ENCODE data around the gene RPS25. TPM values are rescaled to one million over a fixed set of nuclear protein-coding genes. Genes with fewer than 3 reads are reported as not detected.
A peak's percentile ranks its signal among the peaks of the same experiment; 100 is the strongest.

RPS25 gene
- total and polyA plus RNA-seq, 9 of the 15 experiments (the other 6 are each of a cell fraction or from before 2014, with no cell fraction given), result 1,553 to 5,486 (median 2,471) TPM

DNA sequence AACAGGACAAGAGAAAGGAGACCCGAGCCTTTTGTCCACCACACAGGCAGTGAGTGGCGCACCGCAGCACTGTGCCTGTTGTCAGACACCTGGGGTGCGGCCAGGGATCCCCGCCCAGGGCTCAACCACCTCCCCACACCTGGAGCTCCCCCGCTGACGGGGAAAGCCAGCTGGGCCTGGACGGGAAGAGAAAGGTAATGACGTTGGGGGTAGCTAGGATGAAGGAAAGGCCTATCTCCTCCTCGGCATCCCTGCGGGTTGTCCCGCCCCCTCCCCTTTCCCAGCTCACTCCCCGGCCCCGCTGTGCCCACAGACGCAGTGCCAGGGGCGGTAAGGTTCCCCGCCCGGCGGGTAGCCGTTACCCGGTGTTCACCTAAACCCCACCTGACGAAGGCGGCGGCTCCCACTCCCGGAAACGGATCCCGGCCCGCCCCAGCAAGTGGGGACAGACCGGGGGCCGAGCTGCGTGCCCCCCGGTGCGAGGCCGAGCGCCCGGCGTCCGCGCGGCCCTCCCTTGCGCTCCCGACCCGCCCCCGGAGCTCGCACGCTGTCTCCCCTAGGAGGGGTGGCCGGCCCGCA, 38.4 kb upstream of the RPS25 start (continued):
- TF ChIP-seq, protein P1, sequence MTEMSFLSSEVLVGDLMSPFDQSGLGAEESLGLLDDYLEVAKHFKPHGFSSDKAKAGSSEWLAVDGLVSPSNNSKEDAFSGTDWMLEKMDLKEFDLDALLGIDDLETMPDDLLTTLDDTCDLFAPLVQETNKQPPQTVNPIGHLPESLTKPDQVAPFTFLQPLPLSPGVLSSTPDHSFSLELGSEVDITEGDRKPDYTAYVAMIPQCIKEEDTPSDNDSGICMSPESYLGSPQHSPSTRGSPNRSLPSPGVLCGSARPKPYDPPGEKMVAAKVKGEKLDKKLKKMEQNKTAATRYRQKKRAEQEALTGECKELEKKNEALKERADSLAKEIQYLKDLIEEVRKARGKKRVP (CRISPR knock-in tag; IDR thresholded peaks at IDR 0.05), result no peak
- TF ChIP-seq, protein P2, sequence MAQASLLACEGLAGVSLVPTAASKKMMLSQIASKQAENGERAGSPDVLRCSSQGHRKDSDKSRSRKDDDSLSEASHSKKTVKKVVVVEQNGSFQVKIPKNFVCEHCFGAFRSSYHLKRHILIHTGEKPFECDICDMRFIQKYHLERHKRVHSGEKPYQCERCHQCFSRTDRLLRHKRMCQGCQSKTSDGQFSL (CRISPR knock-in tag; IDR thresholded peaks at IDR 0.05), result no peak; the same call in 1 of the 2 replicates
- TF ChIP-seq, protein P2 (tag; IDR thresholded peaks at IDR 0.05), result no peak
- no peak for TF ChIP-seq IFI16 (CRISPR knock-in tag; IDR thresholded peaks at IDR 0.05)
- TF ChIP-seq RUNX1 (IDR thresholded peaks at IDR 0.05; ENCODE audit: low read depth), result no peak
- TF ChIP-seq, protein P3, sequence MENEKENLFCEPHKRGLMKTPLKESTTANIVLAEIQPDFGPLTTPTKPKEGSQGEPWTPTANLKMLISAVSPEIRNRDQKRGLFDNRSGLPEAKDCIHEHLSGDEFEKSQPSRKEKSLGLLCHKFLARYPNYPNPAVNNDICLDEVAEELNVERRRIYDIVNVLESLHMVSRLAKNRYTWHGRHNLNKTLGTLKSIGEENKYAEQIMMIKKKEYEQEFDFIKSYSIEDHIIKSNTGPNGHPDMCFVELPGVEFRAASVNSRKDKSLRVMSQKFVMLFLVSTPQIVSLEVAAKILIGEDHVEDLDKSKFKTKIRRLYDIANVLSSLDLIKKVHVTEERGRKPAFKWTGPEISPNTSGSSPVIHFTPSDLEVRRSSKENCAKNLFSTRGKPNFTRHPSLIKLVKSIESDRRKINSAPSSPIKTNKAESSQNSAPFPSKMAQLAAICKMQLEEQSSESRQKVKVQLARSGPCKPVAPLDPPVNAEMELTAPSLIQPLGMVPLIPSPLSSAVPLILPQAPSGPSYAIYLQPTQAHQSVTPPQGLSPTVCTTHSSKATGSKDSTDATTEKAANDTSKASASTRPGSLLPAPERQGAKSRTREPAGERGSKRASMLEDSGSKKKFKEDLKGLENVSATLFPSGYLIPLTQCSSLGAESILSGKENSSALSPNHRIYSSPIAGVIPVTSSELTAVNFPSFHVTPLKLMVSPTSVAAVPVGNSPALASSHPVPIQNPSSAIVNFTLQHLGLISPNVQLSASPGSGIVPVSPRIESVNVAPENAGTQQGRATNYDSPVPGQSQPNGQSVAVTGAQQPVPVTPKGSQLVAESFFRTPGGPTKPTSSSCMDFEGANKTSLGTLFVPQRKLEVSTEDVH (IDR thresholded peaks at IDR 0.05; ENCODE audit: low read depth, partially characterized antibody), result no peak
- TF ChIP-seq, protein P4, sequence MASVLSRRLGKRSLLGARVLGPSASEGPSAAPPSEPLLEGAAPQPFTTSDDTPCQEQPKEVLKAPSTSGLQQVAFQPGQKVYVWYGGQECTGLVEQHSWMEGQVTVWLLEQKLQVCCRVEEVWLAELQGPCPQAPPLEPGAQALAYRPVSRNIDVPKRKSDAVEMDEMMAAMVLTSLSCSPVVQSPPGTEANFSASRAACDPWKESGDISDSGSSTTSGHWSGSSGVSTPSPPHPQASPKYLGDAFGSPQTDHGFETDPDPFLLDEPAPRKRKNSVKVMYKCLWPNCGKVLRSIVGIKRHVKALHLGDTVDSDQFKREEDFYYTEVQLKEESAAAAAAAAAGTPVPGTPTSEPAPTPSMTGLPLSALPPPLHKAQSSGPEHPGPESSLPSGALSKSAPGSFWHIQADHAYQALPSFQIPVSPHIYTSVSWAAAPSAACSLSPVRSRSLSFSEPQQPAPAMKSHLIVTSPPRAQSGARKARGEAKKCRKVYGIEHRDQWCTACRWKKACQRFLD (CRISPR knock-in tag; IDR thresholded peaks at IDR 0.05), result no peak
- TF ChIP-seq GABPB2 (CRISPR knock-in tag; conservative IDR thresholded peaks at IDR 0.05), result 0 out of 2 replicates have a peak, but pooled peaks have one; percentile 21
- peak; percentile 66 for TF ChIP-seq PRPF4 (IDR thresholded peaks at IDR 0.05; ENCODE audit: insufficient read depth, low read depth, low read length, poor library complexity, severe bottlenecking)
- TF ChIP-seq TCF3 (CRISPR knock-in tag; IDR thresholded peaks at IDR 0.05), result no peak
- TF ChIP-seq, protein P5, sequence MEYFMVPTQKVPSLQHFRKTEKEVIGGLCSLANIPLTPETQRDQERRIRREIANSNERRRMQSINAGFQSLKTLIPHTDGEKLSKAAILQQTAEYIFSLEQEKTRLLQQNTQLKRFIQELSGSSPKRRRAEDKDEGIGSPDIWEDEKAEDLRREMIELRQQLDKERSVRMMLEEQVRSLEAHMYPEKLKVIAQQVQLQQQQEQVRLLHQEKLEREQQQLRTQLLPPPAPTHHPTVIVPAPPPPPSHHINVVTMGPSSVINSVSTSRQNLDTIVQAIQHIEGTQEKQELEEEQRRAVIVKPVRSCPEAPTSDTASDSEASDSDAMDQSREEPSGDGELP (CRISPR knock-in tag; IDR thresholded peaks at IDR 0.05; ENCODE audit: borderline replicate concordance), result peak; percentile 54
- TF ChIP-seq, protein P6, sequence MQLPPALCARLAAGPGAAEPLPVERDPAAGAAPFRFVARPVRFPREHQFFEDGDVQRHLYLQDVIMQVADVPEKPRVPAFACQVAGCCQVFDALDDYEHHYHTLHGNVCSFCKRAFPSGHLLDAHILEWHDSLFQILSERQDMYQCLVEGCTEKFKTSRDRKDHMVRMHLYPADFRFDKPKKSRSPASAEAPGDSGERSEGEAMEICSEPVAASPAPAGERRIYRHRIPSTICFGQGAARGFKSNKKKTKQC (CRISPR knock-in tag; IDR thresholded peaks at IDR 0.05), result peak; percentile 87
- peak; percentile 26; the same call in 1 of the 2 replicates for TF ChIP-seq NFRKB (IDR thresholded peaks at IDR 0.05; ENCODE audit: low read depth)
- no peak for TF ChIP-seq RBM34 (IDR thresholded peaks at IDR 0.05; ENCODE audit: borderline replicate concordance, insufficient read depth, low read length)
- TF ChIP-seq ZEB2 (IDR thresholded peaks at IDR 0.05), result 0 out of 2 replicates have a peak, but pooled peaks have one; percentile 23
- TF ChIP-seq ZNF79 (CRISPR knock-in tag; IDR thresholded peaks at IDR 0.05; ENCODE audit: low read depth), result no peak
- TF ChIP-seq ZFP30 (CRISPR knock-in tag; IDR thresholded peaks at IDR 0.05; ENCODE audit: borderline replicate concordance), result no peak
- peak; percentile 98; the same call in 1 of the 2 replicates for TF ChIP-seq RBM14 (IDR thresholded peaks at IDR 0.05; ENCODE audit: borderline replicate concordance, insufficient read depth, low read depth, low read length)
- no peak for TF ChIP-seq TAF9B (IDR thresholded peaks at IDR 0.05; ENCODE audit: partially characterized antibody)
- no peak for TF ChIP-seq BRCA1 (IDR thresholded peaks at IDR 0.05)
- no peak for TF ChIP-seq BRCA1 (CRISPR knock-in tag; IDR thresholded peaks at IDR 0.05)

Data from K562 (cell line).